Epithelial cell of esophagus (primary cell): ENCODE results near the gene C15orf62.
A peak's percentile ranks its signal among the peaks of the same experiment; 100 is the strongest.

Experiments
- DNase-seq: peaks from one replicate; pipeline ENCODE4 v3.0.0; 2010; ENCODE audit warnings: low read depth
- H3K4me3 ChIP-seq: 2 replicates; pipeline ENCODE4 v1.5.1; 2011; ENCODE audit warnings: mild to moderate bottlenecking, low read length, control low read depth
- TF ChIP-seq, protein P1 (sequence below): IDR thresholded peaks from 2 replicates; pipeline ENCODE4 v1.5.1; 2011; ENCODE audit warnings: low read depth, mild to moderate bottlenecking, low read length, control low read depth, inconsistent platforms; ENCODE audit not compliant: insufficient read depth; ENCODE audit errors: missing control alignments

Gene C15orf62

DNA sequence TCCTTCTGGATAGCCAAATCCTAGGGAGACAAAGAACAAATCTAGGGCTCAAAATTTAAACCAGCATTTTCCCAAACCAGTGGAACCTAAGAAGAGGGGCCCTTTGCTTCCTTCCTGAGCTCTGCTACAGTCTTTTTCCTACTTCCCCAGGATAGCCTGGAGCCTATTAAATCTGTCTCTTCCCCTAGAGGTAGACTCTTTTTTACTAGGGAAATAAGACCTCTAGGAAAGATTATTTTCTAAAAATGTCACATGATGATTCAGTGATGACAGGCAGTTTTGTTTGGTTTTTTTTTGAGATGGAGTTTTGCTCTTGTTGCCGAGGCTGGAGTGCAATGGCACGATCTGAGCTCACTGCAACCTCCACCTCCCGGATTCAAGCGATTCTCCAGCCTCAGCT, 33.2 kb upstream of the C15orf62 start:
- H3K4me3 ChIP-seq, result no peak overlapping the region
- no peak for DNase-seq
- TF ChIP-seq, protein P1, sequence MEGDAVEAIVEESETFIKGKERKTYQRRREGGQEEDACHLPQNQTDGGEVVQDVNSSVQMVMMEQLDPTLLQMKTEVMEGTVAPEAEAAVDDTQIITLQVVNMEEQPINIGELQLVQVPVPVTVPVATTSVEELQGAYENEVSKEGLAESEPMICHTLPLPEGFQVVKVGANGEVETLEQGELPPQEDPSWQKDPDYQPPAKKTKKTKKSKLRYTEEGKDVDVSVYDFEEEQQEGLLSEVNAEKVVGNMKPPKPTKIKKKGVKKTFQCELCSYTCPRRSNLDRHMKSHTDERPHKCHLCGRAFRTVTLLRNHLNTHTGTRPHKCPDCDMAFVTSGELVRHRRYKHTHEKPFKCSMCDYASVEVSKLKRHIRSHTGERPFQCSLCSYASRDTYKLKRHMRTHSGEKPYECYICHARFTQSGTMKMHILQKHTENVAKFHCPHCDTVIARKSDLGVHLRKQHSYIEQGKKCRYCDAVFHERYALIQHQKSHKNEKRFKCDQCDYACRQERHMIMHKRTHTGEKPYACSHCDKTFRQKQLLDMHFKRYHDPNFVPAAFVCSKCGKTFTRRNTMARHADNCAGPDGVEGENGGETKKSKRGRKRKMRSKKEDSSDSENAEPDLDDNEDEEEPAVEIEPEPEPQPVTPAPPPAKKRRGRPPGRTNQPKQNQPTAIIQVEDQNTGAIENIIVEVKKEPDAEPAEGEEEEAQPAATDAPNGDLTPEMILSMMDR, result no peak

- no peak for DNase-seq
- TF ChIP-seq, protein P1, result no peak
- H3K4me3 ChIP-seq, result no peak overlapping the region
Observed at GRCh38 chr15:40737048-40737447, 32.7 kb upstream of the C15orf62 start.

- H3K4me3 ChIP-seq, result no peak overlapping the region
- TF ChIP-seq, protein P1, result no peak
- no peak for DNase-seq
Observed at GRCh38 chr15:40739047-40739446, 30.7 kb upstream of the C15orf62 start.

DNA sequence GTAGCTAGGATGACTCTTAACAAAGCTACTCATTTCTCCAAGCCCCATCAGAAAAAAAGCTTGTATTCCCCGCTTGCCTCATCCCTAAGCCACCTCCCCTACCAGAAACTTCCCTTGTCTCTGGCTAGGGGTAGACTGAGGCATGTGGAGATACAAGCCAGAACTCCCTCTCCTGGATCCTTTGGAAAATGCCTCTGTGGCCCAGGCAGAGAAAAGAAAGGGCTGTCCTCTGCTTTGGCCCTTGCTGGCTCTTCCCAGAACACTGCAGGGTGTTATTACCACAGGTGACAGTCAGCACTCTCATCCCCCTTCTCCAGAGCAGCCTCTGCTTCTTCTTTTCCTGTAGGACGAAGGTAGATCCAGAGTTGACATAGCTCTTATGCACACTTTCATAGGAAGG, 29.9 kb upstream of the C15orf62 start:
- H3K4me3 ChIP-seq, result no peak overlapping the region
- DNase-seq, result no peak
- TF ChIP-seq, protein P1, result no peak

DNA sequence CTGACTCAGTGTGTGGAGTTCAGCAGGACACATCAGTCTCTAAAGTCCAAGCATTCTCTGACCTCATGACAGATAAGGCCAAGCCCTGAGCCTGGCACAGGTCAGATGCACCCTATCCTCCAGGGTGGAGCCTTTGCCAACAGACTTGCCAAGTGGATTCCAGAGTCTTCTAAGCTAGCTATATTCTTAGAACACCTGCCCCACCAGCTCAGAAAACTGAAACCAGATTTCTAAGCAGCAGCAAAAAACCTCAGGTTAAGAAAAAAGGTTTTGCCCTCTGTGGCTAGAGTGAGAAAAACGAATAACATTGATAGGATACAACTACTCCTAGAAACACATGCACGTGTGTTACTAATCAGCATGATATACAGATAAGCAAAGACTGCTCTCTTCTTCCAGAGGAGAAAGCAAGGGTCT, 26.3 kb upstream of the C15orf62 start:
- no peak overlapping the region for H3K4me3 ChIP-seq
- DNase-seq, result no peak
- TF ChIP-seq, protein P1, result no peak

- DNase-seq, result peak; percentile 93
- TF ChIP-seq, protein P1, result no peak
Observed at GRCh38 chr15:40743921-40744814, 25.6 kb upstream of the C15orf62 start.

GRCh38 chr15:40744815-40745152, 25.0 kb upstream of the C15orf62 start:
- no peak for DNase-seq
- TF ChIP-seq, protein P1, result no peak

More at GRCh38 chr15:40743921-40744814, 25.6 kb upstream of the C15orf62 start:
- no peak overlapping the region for H3K4me3 ChIP-seq

More at GRCh38 chr15:40744815-40745152, 25.0 kb upstream of the C15orf62 start:
- no peak overlapping the region for H3K4me3 ChIP-seq
